ENCODE data around the gene GPR156.

DNA sequence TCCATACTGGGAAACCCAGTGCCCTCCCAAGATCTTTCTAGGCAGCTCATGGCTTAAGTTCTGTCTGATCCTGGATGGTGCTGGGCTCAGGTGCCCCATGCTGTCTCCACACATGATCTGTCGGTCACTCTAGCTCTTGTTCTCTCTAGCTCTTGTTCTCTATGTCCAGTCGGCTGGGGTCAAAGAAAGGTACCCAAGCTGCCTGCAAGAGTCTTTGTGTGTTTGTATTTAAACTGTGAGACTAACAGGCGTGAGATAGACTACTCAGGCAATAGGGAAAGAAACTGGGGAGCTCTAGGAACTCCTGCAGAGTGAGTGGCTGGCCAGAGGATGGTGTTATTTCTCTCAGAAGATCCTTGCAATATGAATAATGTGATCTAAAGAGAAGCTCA is 40.2 kb downstream of the GPR156 start:
- TF ChIP-seq, protein P1, sequence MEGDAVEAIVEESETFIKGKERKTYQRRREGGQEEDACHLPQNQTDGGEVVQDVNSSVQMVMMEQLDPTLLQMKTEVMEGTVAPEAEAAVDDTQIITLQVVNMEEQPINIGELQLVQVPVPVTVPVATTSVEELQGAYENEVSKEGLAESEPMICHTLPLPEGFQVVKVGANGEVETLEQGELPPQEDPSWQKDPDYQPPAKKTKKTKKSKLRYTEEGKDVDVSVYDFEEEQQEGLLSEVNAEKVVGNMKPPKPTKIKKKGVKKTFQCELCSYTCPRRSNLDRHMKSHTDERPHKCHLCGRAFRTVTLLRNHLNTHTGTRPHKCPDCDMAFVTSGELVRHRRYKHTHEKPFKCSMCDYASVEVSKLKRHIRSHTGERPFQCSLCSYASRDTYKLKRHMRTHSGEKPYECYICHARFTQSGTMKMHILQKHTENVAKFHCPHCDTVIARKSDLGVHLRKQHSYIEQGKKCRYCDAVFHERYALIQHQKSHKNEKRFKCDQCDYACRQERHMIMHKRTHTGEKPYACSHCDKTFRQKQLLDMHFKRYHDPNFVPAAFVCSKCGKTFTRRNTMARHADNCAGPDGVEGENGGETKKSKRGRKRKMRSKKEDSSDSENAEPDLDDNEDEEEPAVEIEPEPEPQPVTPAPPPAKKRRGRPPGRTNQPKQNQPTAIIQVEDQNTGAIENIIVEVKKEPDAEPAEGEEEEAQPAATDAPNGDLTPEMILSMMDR (conservative IDR thresholded peaks at IDR 0.05), result no peak
- TF ChIP-seq ZFX (IDR thresholded peaks at IDR 0.05), result no peak
